Measurements from ENCODE around the gene DOCK3.
"Not testable (repeated sequence)": the region's sequence is repeated elsewhere in the genome, so short reads cannot be mapped to it uniquely, and the experiment has no call there.

The DOCK3 gene

DNA sequence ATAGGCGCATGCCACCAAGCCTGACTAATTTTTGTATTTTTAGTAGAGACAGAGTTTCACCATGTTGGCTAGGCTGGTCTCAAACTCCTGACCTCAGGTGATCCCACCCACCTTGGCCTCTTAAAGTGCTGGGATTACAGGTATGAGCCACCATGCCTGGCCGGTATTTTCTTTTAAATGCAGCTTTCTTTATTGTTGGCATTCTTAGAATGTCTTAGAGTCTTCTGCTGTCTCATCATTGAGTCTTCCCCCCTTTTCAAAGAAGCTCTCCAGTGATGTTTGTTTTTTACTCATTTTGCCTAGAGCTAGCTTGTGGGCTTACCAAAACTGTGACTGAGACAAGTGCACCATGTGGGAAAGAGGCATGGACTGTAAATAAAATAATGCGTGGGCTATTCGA lies 13.9 kb downstream of the DOCK3 start:
- not testable (repeated sequence) for H3K4me3 ChIP-seq (ENCODE audit: low read depth in 1 of 2, low read length in 2 of 2); H3K27ac ChIP-seq (ENCODE audit: low read length); H3K9me3 ChIP-seq (ENCODE audit: control insufficient read depth in 1 of 2, low read length in 2 of 2); H3K27me3 ChIP-seq (ENCODE audit: low read depth, low read length); H3K36me3 ChIP-seq (ENCODE audit: control insufficient read depth in 1 of 2, insufficient read depth in 2 of 2, low read length in 2 of 2); H3K4me1 ChIP-seq (ENCODE audit: control insufficient read depth in 1 of 2, insufficient read depth in 2 of 2, low read length in 2 of 2)

DNA sequence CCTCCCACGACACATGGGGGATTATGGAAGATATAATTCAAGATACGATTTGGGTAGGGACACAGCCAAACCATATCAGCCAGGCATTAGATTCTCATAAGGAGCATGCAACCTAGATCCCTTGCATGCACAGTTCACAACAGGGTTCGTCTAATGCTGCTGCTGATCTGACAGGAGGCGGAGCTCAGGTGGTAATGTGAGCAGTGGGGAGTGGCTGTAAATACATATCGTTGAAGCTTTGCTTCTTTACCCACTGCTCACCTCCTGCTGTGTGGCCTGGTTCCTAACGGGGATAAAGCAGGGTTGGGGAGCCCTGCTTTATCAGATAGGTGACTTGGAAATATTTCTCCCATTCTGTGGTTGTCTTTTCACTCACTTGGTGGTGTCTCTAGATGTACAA lies 14.8 kb downstream of the DOCK3 start:
- Histone ChIP-seq H3K9me3 (ENCODE audit: control insufficient read depth in 1 of 2, low read length in 2 of 2) (no peaks in the 10 kb centered on the region), H3K27me3 (ENCODE audit: low read depth, low read length) (no peaks in the 10 kb centered on the region), H3K36me3 (ENCODE audit: control insufficient read depth in 1 of 2, insufficient read depth in 2 of 2, low read length in 2 of 2) (no peaks in the 10 kb centered on the region), H3K27ac (ENCODE audit: low read length) (no peak overlapping the region), H3K4me1 (ENCODE audit: control insufficient read depth in 1 of 2, insufficient read depth in 2 of 2, low read length in 2 of 2) (no peaks in the 10 kb centered on the region), H3K4me3 (ENCODE audit: low read depth in 1 of 2, low read length in 2 of 2) (no peak overlapping the region)

DNA sequence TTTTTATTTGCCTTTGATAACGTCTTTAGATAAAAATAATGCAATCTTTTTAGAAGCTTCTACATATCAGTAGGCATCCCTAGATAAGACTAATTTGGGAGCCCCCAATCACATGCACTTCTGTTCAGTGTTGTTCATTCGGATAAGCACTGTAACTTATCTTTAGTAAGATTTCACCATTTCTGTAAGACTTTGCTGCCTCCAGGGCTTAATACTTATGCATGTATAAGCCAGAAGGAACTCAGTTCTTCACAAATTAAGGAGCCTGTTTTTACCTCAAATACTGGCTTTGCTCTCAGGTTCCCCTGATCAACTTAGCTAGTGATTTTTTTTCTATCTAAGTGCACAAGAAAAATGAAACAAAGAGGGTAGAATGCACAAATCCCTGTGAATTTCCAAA lies 20.3 kb downstream of the DOCK3 start:
- Histone ChIP-seq H3K4me3 (ENCODE audit: low read depth in 1 of 2, low read length in 2 of 2) (no peak overlapping the region), H3K27me3 (ENCODE audit: low read depth, low read length) (no peaks in the 10 kb centered on the region), H3K9me3 (ENCODE audit: control insufficient read depth in 1 of 2, low read length in 2 of 2) (peaks cover 0 to 4% of the 10 kb centered on the region in 2 donors), H3K27ac (ENCODE audit: low read length) (no peak overlapping the region), H3K4me1 (ENCODE audit: control insufficient read depth in 1 of 2, insufficient read depth in 2 of 2, low read length in 2 of 2) (no peaks in the 10 kb centered on the region), H3K36me3 (ENCODE audit: control insufficient read depth in 1 of 2, insufficient read depth in 2 of 2, low read length in 2 of 2) (no peaks in the 10 kb centered on the region)

DNA sequence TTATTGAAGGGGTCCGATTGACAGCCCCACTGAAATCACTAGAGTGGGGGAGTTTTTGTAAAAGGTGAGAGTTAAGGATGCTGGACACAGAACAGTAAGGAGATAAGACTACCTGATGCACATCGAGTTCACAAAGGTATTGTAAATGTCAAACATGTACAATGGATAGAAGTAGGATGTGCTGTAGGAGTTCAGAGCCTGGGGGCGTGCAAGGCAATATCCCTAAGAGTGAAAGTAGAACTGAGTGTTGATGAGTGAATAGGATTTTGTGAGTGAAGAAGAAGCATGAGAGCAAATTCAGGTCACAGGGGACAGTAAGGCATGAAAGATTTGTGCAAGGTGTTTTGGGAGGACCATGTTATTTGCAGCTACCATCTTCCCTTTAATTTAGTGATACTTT lies 21.5 kb downstream of the DOCK3 start:
- no peaks in the 10 kb centered on the region for H3K36me3 ChIP-seq (ENCODE audit: control insufficient read depth in 1 of 2, insufficient read depth in 2 of 2, low read length in 2 of 2)
- no peak overlapping the region for H3K4me3 ChIP-seq (ENCODE audit: low read depth in 1 of 2, low read length in 2 of 2)
- H3K4me1 ChIP-seq (ENCODE audit: control insufficient read depth in 1 of 2, insufficient read depth in 2 of 2, low read length in 2 of 2) = no peaks in the 10 kb centered on the region
- H3K9me3 ChIP-seq (ENCODE audit: control insufficient read depth in 1 of 2, low read length in 2 of 2) = peaks cover 0 to 4% of the 10 kb centered on the region in 2 donors
- H3K27me3 ChIP-seq (ENCODE audit: low read depth, low read length) = no peaks in the 10 kb centered on the region
- H3K27ac ChIP-seq (ENCODE audit: low read length) = no peak overlapping the region

- Histone ChIP-seq H3K27me3 (ENCODE audit: low read depth, low read length) (no peaks in the 10 kb centered on the region), H3K27ac (ENCODE audit: low read length) (no peak overlapping the region), H3K9me3 (ENCODE audit: control insufficient read depth in 1 of 2, low read length in 2 of 2) (peaks cover 4% of the 10 kb centered on the region in 2 donors), H3K36me3 (ENCODE audit: control insufficient read depth in 1 of 2, insufficient read depth in 2 of 2, low read length in 2 of 2) (no peaks in the 10 kb centered on the region), H3K4me1 (ENCODE audit: control insufficient read depth in 1 of 2, insufficient read depth in 2 of 2, low read length in 2 of 2) (no peaks in the 10 kb centered on the region), H3K4me3 (ENCODE audit: low read depth in 1 of 2, low read length in 2 of 2) (no peak overlapping the region)
Measured at GRCh38 chr3:50698269-50698668, 23.5 kb downstream of the DOCK3 start.

DNA sequence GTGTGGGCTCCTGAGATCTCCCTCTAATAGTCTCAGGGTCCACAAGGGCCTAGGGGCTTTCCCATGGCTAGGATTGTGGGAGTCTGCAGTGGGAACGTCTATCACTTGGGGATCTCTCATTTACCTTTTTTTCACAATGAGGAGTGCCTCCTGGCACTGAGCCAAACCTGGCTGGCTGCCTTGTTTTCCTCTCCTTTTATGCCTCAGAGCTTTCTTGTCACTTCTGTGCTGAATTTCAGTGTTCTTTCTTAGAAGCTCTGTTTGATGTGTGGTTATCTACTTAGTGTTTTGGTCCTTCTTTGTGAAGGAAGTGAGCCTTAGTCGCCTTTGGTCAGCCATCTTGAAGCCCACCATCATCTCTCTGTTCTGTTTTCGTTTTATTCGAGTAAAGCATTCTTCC lies 33.9 kb downstream of the DOCK3 start:
- no peak overlapping the region for H3K4me3 ChIP-seq (ENCODE audit: low read depth in 1 of 2, low read length in 2 of 2)
- no peaks in the 10 kb centered on the region for H3K27me3 ChIP-seq (ENCODE audit: low read depth, low read length)
- H3K9me3 ChIP-seq (ENCODE audit: control insufficient read depth in 1 of 2, low read length in 2 of 2) = no peaks in the 10 kb centered on the region
- H3K36me3 ChIP-seq (ENCODE audit: control insufficient read depth in 1 of 2, insufficient read depth in 2 of 2, low read length in 2 of 2) = no peaks in the 10 kb centered on the region
- H3K27ac ChIP-seq (ENCODE audit: low read length) = no peak overlapping the region
- H3K4me1 ChIP-seq (ENCODE audit: control insufficient read depth in 1 of 2, insufficient read depth in 2 of 2, low read length in 2 of 2) = no peaks in the 10 kb centered on the region

GRCh38 chr3:50714946-50715345 lies 40.2 kb downstream of the DOCK3 start:
- no peaks in the 10 kb centered on the region for H3K36me3 ChIP-seq (ENCODE audit: control insufficient read depth in 1 of 2, insufficient read depth in 2 of 2, low read length in 2 of 2)
- H3K27ac ChIP-seq (ENCODE audit: low read length) = no peak overlapping the region
- no peak overlapping the region for H3K4me3 ChIP-seq (ENCODE audit: low read depth in 1 of 2, low read length in 2 of 2)
- no peaks in the 10 kb centered on the region for H3K9me3 ChIP-seq (ENCODE audit: control insufficient read depth in 1 of 2, low read length in 2 of 2)
- no peaks in the 10 kb centered on the region for H3K27me3 ChIP-seq (ENCODE audit: low read depth, low read length)
- H3K4me1 ChIP-seq (ENCODE audit: control insufficient read depth in 1 of 2, insufficient read depth in 2 of 2, low read length in 2 of 2) = no peaks in the 10 kb centered on the region

DNA sequence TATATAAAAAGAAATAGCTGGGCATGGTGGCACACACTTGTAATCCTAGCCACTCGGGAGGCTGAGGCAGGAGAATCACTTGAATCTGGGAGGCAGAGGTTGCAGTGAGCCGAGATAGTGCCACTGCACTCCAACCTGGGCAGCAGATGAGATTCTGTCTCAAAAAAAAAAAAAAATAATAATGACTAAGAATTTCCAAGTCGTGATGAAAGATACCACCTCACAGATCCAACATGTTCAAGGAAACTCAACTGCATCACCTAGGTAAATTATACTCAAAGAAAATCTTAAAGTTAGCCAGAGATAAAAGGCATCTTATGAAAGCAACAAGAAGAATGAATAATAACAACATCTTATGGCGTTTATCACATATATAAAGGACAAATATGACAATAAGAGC lies 50.1 kb downstream of the DOCK3 start:
- H3K9me3 ChIP-seq (ENCODE audit: control insufficient read depth in 1 of 2, low read length in 2 of 2) = no peaks in the 10 kb centered on the region
- no peak overlapping the region for H3K4me3 ChIP-seq (ENCODE audit: low read depth in 1 of 2, low read length in 2 of 2)
- H3K36me3 ChIP-seq (ENCODE audit: control insufficient read depth in 1 of 2, insufficient read depth in 2 of 2, low read length in 2 of 2) = no peaks in the 10 kb centered on the region
- no peaks in the 10 kb centered on the region for H3K27me3 ChIP-seq (ENCODE audit: low read depth, low read length)
- H3K27ac ChIP-seq (ENCODE audit: low read length) = no peak overlapping the region
- no peaks in the 10 kb centered on the region for H3K4me1 ChIP-seq (ENCODE audit: control insufficient read depth in 1 of 2, insufficient read depth in 2 of 2, low read length in 2 of 2)

DNA sequence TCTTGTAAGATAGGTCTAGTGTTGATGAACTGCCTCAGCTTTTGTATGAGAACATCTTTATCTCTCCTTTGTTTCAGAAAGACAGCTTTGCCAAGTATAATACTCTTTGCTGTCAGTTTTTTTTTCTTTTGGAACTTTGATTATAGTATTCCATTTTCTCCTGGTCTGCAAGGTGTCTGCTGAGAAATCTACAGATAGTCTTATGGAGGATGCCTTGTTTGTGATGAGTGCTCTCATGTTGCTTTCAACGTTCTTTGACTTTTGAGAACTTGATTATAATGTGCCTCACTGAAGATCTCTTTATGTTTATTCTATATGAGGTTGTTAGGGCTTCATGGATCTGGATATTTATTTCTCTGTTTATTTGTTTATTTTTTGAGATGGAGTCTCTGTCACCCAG lies 60.3 kb downstream of the DOCK3 start:
- Histone ChIP-seq H3K27ac (ENCODE audit: low read length) (no peak overlapping the region), H3K27me3 (ENCODE audit: low read depth, low read length) (no peaks in the 10 kb centered on the region), H3K9me3 (ENCODE audit: control insufficient read depth in 1 of 2, low read length in 2 of 2) (peaks cover 0 to 5% of the 10 kb centered on the region in 2 donors), H3K36me3 (ENCODE audit: control insufficient read depth in 1 of 2, insufficient read depth in 2 of 2, low read length in 2 of 2) (no peaks in the 10 kb centered on the region), H3K4me3 (ENCODE audit: low read depth in 1 of 2, low read length in 2 of 2) (no peak overlapping the region), H3K4me1 (ENCODE audit: control insufficient read depth in 1 of 2, insufficient read depth in 2 of 2, low read length in 2 of 2) (no peaks in the 10 kb centered on the region)

GRCh38 chr3:50737193-50737905 lies 62.6 kb downstream of the DOCK3 start:
- H3K9me3 ChIP-seq (ENCODE audit: control insufficient read depth in 1 of 2, low read length in 2 of 2) = peaks cover 0 to 5% of the 10 kb centered on the region in 2 donors
- H3K4me1 ChIP-seq (ENCODE audit: control insufficient read depth in 1 of 2, insufficient read depth in 2 of 2, low read length in 2 of 2) = no peaks in the 10 kb centered on the region
- H3K27ac ChIP-seq (ENCODE audit: low read length) = no peak overlapping the region
- no peaks in the 10 kb centered on the region for H3K36me3 ChIP-seq (ENCODE audit: control insufficient read depth in 1 of 2, insufficient read depth in 2 of 2, low read length in 2 of 2)
- no peaks in the 10 kb centered on the region for H3K27me3 ChIP-seq (ENCODE audit: low read depth, low read length)
- no peak overlapping the region for H3K4me3 ChIP-seq (ENCODE audit: low read depth in 1 of 2, low read length in 2 of 2)

- Histone ChIP-seq H3K9me3 (ENCODE audit: control insufficient read depth in 1 of 2, low read length in 2 of 2) (peaks cover 0 to 5% of the 10 kb centered on the region in 2 donors), H3K4me1 (ENCODE audit: control insufficient read depth in 1 of 2, insufficient read depth in 2 of 2, low read length in 2 of 2) (no peaks in the 10 kb centered on the region), H3K4me3 (ENCODE audit: low read depth in 1 of 2, low read length in 2 of 2) (no peak overlapping the region), H3K27ac (ENCODE audit: low read length) (no peak overlapping the region), H3K36me3 (ENCODE audit: control insufficient read depth in 1 of 2, insufficient read depth in 2 of 2, low read length in 2 of 2) (no peaks in the 10 kb centered on the region), H3K27me3 (ENCODE audit: low read depth, low read length) (no peaks in the 10 kb centered on the region)
Measured at GRCh38 chr3:50737906-50738598, 63.3 kb downstream of the DOCK3 start.

GRCh38 chr3:50743643-50744042 lies 68.9 kb downstream of the DOCK3 start:
- Histone ChIP-seq H3K9me3 (ENCODE audit: control insufficient read depth in 1 of 2, low read length in 2 of 2) (no peaks in the 10 kb centered on the region), H3K4me3 (ENCODE audit: low read depth in 1 of 2, low read length in 2 of 2) (no peak overlapping the region), H3K4me1 (ENCODE audit: control insufficient read depth in 1 of 2, insufficient read depth in 2 of 2, low read length in 2 of 2) (no peaks in the 10 kb centered on the region), H3K27me3 (ENCODE audit: low read depth, low read length) (no peaks in the 10 kb centered on the region), H3K36me3 (ENCODE audit: control insufficient read depth in 1 of 2, insufficient read depth in 2 of 2, low read length in 2 of 2) (no peaks in the 10 kb centered on the region), H3K27ac (ENCODE audit: low read length) (no peak overlapping the region)
